ENCODE measurements around the gene DHRSX. TPM values are rescaled to one million over a fixed set of nuclear protein-coding genes. Genes with fewer than 3 reads are reported as not detected.
A peak's percentile ranks its signal among the peaks of the same experiment; 100 is the strongest.

The DHRSX gene
- total and polyA plus RNA-seq, 2 donors from 2014 or later, result 26.4 to 30.0 TPM

- H3K27ac ChIP-seq (ENCODE audit: low read depth in 2 of 2, low read length in 2 of 2), result no peak overlapping the region
- no peak overlapping the region for H3K4me3 ChIP-seq (ENCODE audit: low read length in 3 of 3)
- H3K4me1 ChIP-seq (ENCODE audit: control insufficient read depth in 2 of 3, insufficient read depth in 2 of 3, low read depth in 1 of 3, low read length in 3 of 3), result no peaks in the 10 kb centered on the region
- DNase-seq, result peak in 1 of 5 donors; percentile 14
- FAIRE-seq, result no peak
- no peaks in the 10 kb centered on the region for H3K27me3 ChIP-seq (ENCODE audit: control insufficient read depth, insufficient read depth, low read length)
- H3K9me3 ChIP-seq (ENCODE audit: control insufficient read depth in 2 of 3, insufficient read depth in 1 of 3, low read length in 3 of 3), result no peaks in the 10 kb centered on the region
- H3K36me3 ChIP-seq (ENCODE audit: control insufficient read depth in 2 of 3, insufficient read depth in 3 of 3, low read length in 3 of 3), result no peaks in the 10 kb centered on the region
- H3K9ac ChIP-seq (ENCODE audit: low read length in 3 of 3), result no peak overlapping the region
- no peak for TF ChIP-seq CTCF (IDR thresholded peaks at IDR 0.05; ENCODE audit: borderline replicate concordance, extremely low read depth, insufficient read depth)
- intact Hi-C loops (cut with DNase I), result no loop called here
Observed at GRCh38 chrX:2284133-2284532, 216.6 kb downstream of the DHRSX start.

GRCh38 chrX:2283111-2283859 lies 217.5 kb downstream of the DHRSX start:
- no peak for FAIRE-seq
- TF ChIP-seq CTCF (IDR thresholded peaks at IDR 0.05; ENCODE audit: borderline replicate concordance, extremely low read depth, insufficient read depth), result no peak
- Histone ChIP-seq H3K4me3 (ENCODE audit: low read length in 3 of 3) (no peak overlapping the region), H3K27ac (ENCODE audit: low read depth in 2 of 2, low read length in 2 of 2) (no peak overlapping the region), H3K9ac (ENCODE audit: low read length in 3 of 3) (no peak overlapping the region), H3K9me3 (ENCODE audit: control insufficient read depth in 2 of 3, insufficient read depth in 1 of 3, low read length in 3 of 3) (no peaks in the 10 kb centered on the region), H3K36me3 (ENCODE audit: control insufficient read depth in 2 of 3, insufficient read depth in 3 of 3, low read length in 3 of 3) (no peaks in the 10 kb centered on the region), H3K27me3 (ENCODE audit: control insufficient read depth, insufficient read depth, low read length) (no peaks in the 10 kb centered on the region), H3K4me1 (ENCODE audit: control insufficient read depth in 2 of 3, insufficient read depth in 2 of 3, low read depth in 1 of 3, low read length in 3 of 3) (no peaks in the 10 kb centered on the region)
- DNase-seq, result no peak
- intact Hi-C loops (cut with DNase I), result no loop called here

DNA sequence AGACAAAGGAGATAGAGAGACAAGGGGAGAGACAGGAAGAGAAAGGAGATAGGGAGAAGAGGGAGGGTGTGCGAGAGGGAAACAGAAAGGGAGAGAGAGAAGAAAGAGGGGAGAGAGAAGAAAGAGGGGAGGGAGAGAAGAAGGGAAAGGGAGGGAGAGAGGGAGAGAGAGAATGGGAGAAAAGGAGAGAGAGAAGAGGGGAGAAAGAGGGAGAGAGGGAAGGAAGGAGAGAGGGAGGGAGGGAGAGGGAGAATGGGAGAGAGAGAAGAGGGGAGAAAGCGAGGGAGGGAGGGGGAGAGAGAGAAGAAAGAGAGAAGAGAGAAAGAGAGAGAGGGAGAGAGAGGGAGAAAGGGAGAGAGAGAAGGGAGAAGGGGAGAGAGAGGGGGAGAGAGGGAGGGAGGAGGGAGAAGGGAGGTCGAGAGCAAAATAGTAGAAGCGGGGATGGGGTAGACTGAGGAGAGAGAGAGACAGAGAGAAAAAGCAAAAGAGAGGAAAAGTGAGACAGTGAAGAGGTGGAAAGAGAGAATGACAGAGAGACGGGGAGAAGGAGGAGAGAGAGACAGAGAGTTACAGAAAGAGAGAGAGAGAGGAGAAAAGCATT lies 218.2 kb downstream of the DHRSX start:
- Histone ChIP-seq H3K36me3 (ENCODE audit: control insufficient read depth in 2 of 3, insufficient read depth in 3 of 3, low read length in 3 of 3) (no peaks in the 10 kb centered on the region), H3K9me3 (ENCODE audit: control insufficient read depth in 2 of 3, insufficient read depth in 1 of 3, low read length in 3 of 3) (no peaks in the 10 kb centered on the region), H3K9ac (ENCODE audit: low read length in 3 of 3) (no peak overlapping the region), H3K4me1 (ENCODE audit: control insufficient read depth in 2 of 3, insufficient read depth in 2 of 3, low read depth in 1 of 3, low read length in 3 of 3) (no peaks in the 10 kb centered on the region), H3K4me3 (ENCODE audit: low read length in 3 of 3) (no peak overlapping the region), H3K27ac (ENCODE audit: low read depth in 2 of 2, low read length in 2 of 2) (no peak overlapping the region), H3K27me3 (ENCODE audit: control insufficient read depth, insufficient read depth, low read length) (no peaks in the 10 kb centered on the region)
- no peak for TF ChIP-seq CTCF (IDR thresholded peaks at IDR 0.05; ENCODE audit: borderline replicate concordance, extremely low read depth, insufficient read depth)
- DNase-seq (no peak), FAIRE-seq (no peak)
- intact Hi-C loops (cut with DNase I), result no loop called here
